Measurements from ENCODE around the gene XXYLT1.

DNA sequence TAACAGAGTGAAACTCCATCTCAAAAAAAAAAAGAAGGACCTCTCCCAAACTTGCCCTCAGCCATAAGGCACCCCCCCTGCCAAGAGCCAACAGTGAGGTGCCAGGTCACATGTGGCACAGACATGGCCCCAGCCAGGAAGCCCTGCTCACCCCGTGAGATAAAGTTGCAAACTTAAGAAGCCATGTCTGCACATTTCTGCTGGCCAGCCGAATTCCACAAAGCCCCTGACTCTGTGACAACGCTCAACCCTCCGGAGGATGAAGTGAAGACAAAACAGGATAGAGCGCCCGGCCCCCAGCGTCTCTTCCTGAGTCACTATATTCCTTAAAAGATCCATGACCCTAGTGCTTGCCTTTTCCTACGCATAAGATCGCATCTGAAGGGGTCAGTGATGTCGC, 188.1 kb downstream of the XXYLT1 start:
- TF ChIP-seq, protein P1, sequence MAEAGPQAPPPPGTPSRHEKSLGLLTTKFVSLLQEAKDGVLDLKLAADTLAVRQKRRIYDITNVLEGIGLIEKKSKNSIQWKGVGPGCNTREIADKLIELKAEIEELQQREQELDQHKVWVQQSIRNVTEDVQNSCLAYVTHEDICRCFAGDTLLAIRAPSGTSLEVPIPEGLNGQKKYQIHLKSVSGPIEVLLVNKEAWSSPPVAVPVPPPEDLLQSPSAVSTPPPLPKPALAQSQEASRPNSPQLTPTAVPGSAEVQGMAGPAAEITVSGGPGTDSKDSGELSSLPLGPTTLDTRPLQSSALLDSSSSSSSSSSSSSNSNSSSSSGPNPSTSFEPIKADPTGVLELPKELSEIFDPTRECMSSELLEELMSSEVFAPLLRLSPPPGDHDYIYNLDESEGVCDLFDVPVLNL (CRISPR knock-in tag; IDR thresholded peaks at IDR 0.05; ENCODE audit: borderline replicate concordance, low read depth) = no peak
- TF ChIP-seq, protein P2, sequence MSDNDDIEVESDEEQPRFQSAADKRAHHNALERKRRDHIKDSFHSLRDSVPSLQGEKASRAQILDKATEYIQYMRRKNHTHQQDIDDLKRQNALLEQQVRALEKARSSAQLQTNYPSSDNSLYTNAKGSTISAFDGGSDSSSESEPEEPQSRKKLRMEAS (CRISPR knock-in tag; IDR thresholded peaks at IDR 0.05) = no peak
- TF ChIP-seq, protein P3, sequence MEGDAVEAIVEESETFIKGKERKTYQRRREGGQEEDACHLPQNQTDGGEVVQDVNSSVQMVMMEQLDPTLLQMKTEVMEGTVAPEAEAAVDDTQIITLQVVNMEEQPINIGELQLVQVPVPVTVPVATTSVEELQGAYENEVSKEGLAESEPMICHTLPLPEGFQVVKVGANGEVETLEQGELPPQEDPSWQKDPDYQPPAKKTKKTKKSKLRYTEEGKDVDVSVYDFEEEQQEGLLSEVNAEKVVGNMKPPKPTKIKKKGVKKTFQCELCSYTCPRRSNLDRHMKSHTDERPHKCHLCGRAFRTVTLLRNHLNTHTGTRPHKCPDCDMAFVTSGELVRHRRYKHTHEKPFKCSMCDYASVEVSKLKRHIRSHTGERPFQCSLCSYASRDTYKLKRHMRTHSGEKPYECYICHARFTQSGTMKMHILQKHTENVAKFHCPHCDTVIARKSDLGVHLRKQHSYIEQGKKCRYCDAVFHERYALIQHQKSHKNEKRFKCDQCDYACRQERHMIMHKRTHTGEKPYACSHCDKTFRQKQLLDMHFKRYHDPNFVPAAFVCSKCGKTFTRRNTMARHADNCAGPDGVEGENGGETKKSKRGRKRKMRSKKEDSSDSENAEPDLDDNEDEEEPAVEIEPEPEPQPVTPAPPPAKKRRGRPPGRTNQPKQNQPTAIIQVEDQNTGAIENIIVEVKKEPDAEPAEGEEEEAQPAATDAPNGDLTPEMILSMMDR (IDR thresholded peaks at IDR 0.05) = no peak
- TF ChIP-seq FOXJ3 (CRISPR knock-in tag; IDR thresholded peaks at IDR 0.05; ENCODE audit: borderline replicate concordance) = no peak
- no peak for TF ChIP-seq ELF4 (CRISPR knock-in tag; IDR thresholded peaks at IDR 0.05; ENCODE audit: low read depth)
- TF ChIP-seq, protein P4, sequence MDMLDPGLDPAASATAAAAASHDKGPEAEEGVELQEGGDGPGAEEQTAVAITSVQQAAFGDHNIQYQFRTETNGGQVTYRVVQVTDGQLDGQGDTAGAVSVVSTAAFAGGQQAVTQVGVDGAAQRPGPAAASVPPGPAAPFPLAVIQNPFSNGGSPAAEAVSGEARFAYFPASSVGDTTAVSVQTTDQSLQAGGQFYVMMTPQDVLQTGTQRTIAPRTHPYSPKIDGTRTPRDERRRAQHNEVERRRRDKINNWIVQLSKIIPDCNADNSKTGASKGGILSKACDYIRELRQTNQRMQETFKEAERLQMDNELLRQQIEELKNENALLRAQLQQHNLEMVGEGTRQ (CRISPR knock-in tag; IDR thresholded peaks at IDR 0.05) = no peak

Data from WTC11 (cell line).